ENCODE measurements around the gene GDPD4. TPM values are rescaled to one million over a fixed set of nuclear protein-coding genes. Genes with fewer than 3 reads are reported as not detected.

GDPD4 gene
- total and polyA plus RNA-seq, 9 of the 15 experiments (the other 6 are each of a cell fraction or from before 2014, with no cell fraction given) = 0.40 TPM; not detected in 8

DNA sequence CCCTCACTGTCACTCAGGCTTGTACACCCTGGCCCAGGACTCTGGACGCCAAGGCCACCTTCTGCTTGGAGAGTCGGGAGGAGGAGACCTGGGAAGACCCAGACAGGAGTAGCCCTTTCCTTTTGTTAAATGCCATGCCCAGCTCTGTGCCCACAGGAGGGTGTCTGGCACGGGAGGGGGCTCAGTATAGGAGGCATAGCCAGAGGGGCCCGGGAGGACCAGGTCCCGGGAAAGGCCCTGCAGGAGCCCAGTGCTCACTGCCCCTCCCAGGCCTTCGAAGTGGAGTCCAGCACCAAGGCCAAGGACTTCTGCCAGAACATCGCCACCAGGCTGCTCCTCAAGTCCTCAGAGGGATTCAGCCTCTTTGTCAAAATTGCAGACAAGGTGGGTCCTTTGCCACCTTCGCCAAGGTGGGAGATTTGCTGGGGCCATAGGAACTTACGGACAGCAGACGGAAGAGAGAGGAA is 94.4 kb downstream of the GDPD4 start (continued):
- TF ChIP-seq, protein P1, sequence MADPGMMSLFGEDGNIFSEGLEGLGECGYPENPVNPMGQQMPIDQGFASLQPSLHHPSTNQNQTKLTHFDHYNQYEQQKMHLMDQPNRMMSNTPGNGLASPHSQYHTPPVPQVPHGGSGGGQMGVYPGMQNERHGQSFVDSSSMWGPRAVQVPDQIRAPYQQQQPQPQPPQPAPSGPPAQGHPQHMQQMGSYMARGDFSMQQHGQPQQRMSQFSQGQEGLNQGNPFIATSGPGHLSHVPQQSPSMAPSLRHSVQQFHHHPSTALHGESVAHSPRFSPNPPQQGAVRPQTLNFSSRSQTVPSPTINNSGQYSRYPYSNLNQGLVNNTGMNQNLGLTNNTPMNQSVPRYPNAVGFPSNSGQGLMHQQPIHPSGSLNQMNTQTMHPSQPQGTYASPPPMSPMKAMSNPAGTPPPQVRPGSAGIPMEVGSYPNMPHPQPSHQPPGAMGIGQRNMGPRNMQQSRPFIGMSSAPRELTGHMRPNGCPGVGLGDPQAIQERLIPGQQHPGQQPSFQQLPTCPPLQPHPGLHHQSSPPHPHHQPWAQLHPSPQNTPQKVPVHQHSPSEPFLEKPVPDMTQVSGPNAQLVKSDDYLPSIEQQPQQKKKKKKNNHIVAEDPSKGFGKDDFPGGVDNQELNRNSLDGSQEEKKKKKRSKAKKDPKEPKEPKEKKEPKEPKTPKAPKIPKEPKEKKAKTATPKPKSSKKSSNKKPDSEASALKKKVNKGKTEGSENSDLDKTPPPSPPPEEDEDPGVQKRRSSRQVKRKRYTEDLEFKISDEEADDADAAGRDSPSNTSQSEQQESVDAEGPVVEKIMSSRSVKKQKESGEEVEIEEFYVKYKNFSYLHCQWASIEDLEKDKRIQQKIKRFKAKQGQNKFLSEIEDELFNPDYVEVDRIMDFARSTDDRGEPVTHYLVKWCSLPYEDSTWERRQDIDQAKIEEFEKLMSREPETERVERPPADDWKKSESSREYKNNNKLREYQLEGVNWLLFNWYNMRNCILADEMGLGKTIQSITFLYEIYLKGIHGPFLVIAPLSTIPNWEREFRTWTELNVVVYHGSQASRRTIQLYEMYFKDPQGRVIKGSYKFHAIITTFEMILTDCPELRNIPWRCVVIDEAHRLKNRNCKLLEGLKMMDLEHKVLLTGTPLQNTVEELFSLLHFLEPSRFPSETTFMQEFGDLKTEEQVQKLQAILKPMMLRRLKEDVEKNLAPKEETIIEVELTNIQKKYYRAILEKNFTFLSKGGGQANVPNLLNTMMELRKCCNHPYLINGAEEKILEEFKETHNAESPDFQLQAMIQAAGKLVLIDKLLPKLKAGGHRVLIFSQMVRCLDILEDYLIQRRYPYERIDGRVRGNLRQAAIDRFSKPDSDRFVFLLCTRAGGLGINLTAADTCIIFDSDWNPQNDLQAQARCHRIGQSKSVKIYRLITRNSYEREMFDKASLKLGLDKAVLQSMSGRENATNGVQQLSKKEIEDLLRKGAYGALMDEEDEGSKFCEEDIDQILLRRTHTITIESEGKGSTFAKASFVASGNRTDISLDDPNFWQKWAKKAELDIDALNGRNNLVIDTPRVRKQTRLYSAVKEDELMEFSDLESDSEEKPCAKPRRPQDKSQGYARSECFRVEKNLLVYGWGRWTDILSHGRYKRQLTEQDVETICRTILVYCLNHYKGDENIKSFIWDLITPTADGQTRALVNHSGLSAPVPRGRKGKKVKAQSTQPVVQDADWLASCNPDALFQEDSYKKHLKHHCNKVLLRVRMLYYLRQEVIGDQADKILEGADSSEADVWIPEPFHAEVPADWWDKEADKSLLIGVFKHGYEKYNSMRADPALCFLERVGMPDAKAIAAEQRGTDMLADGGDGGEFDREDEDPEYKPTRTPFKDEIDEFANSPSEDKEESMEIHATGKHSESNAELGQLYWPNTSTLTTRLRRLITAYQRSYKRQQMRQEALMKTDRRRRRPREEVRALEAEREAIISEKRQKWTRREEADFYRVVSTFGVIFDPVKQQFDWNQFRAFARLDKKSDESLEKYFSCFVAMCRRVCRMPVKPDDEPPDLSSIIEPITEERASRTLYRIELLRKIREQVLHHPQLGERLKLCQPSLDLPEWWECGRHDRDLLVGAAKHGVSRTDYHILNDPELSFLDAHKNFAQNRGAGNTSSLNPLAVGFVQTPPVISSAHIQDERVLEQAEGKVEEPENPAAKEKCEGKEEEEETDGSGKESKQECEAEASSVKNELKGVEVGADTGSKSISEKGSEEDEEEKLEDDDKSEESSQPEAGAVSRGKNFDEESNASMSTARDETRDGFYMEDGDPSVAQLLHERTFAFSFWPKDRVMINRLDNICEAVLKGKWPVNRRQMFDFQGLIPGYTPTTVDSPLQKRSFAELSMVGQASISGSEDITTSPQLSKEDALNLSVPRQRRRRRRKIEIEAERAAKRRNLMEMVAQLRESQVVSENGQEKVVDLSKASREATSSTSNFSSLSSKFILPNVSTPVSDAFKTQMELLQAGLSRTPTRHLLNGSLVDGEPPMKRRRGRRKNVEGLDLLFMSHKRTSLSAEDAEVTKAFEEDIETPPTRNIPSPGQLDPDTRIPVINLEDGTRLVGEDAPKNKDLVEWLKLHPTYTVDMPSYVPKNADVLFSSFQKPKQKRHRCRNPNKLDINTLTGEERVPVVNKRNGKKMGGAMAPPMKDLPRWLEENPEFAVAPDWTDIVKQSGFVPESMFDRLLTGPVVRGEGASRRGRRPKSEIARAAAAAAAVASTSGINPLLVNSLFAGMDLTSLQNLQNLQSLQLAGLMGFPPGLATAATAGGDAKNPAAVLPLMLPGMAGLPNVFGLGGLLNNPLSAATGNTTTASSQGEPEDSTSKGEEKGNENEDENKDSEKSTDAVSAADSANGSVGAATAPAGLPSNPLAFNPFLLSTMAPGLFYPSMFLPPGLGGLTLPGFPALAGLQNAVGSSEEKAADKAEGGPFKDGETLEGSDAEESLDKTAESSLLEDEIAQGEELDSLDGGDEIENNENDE (IDR thresholded peaks at IDR 0.05; ENCODE audit: low read depth, low read length) = no peak
- no peak for TF ChIP-seq FOXP1 (CRISPR knock-in tag; IDR thresholded peaks at IDR 0.05)
- TF ChIP-seq BCL6 (CRISPR knock-in tag; IDR thresholded peaks at IDR 0.05) = no peak
